Spleen (tissue), 7 donors: ENCODE data around the gene USP36.
"Not testable (repeated sequence)": the region's sequence is repeated elsewhere in the genome, so short reads cannot be mapped to it uniquely, and the experiment has no call there.

Source experiments
- CTCF ChIP-seq, 11 experiments: fragments of 200-600 bp in 7 of 11; fragments of 450-650 bp in 4 of 11; sonication (generic) in 4 of 11; IDR thresholded peaks in 8 of 11; conservative IDR thresholded peaks in 3 of 11; 1 replicate in 7 of 11; 2 replicates in 4 of 11; pipeline versions ENCODE4 v1.4.0 to v1.8.0; 2016 to 2021; ENCODE audit warnings: antibody characterized with exemption in 11 of 11, inconsistent platforms in 4 of 11, mild to moderate bottlenecking in 1 of 11
- POLR2AphosphoS5 ChIP-seq, 3 donors: sonication (generic); formaldehyde crosslinking; IDR thresholded peaks; one replicate each; pipeline ENCODE4 v1.5.1; 2017; ENCODE audit warnings: antibody characterized with exemption in 3 of 3
- donor health status: DM: no; HTN: no; CAD: no; lungs with moderate emphysema.
- donor health status: DM: no; HTN: no; CAD: no.
- donor health status: DM: no; HTN: no; CAD: no.

- not testable (repeated sequence) for TF ChIP-seq POLR2AphosphoS5 (IDR thresholded peaks at IDR 0.05); CTCF (IDR thresholded peaks at IDR 0.05 in 8 of 11, conservative IDR thresholded peaks at IDR 0.05 in 3 of 11)
These were observed 26.4 kb upstream of the USP36 start for GRCh38 chr17:78867046-78867445.
